ENCODE results near the gene TMCC3. TPM values are rescaled to one million over a fixed set of nuclear protein-coding genes. Genes with fewer than 3 reads are reported as not detected.

TMCC3 gene
- total and polyA plus RNA-seq, 11 donors = 0.69 to 8.2 (median 2.9) TPM

DNA sequence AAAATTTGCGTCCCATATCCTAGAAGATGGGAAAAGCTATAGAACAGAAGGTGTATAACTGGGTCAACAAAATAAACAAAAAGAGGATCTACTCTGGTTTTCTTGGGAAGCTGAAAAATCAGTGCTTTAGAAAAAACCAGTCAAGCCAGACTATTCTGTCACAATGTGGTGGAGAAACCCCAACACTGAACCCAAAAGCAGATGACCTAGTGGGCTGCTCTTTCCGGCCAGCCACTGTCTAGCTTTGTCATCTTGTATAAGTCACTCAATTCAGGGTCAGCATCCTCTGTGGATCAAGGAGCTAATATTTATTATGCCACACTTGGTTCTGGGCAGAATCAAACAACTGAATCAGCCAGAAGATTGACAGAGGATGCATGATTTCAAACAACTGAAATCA, 26.6 kb upstream of the TMCC3 start:
- Histone ChIP-seq H3K4me1 (peaks cover 0 to 54% (median 7%) of the 10 kb centered on the region in 12 donors), H3K27ac (peak overlapping the region in 2 of 12 donors; percentile 54 to 91), H3K27me3 (no peaks in the 10 kb centered on the region), H3K4me3 (no peak overlapping the region), H3K9me3 (no peaks in the 10 kb centered on the region), H3K36me3 (no peaks in the 10 kb centered on the region)
- DNase-seq = no peak
- WGBS, 4 donors = 92 to 100% (median 96%) methylated on average over 2 of the region's 2 CpGs
- intact Hi-C loops (cut with DNase I) = no loop called here
- TF ChIP-seq, protein P1, sequence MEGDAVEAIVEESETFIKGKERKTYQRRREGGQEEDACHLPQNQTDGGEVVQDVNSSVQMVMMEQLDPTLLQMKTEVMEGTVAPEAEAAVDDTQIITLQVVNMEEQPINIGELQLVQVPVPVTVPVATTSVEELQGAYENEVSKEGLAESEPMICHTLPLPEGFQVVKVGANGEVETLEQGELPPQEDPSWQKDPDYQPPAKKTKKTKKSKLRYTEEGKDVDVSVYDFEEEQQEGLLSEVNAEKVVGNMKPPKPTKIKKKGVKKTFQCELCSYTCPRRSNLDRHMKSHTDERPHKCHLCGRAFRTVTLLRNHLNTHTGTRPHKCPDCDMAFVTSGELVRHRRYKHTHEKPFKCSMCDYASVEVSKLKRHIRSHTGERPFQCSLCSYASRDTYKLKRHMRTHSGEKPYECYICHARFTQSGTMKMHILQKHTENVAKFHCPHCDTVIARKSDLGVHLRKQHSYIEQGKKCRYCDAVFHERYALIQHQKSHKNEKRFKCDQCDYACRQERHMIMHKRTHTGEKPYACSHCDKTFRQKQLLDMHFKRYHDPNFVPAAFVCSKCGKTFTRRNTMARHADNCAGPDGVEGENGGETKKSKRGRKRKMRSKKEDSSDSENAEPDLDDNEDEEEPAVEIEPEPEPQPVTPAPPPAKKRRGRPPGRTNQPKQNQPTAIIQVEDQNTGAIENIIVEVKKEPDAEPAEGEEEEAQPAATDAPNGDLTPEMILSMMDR (IDR thresholded peaks at IDR 0.05) = no peak
- TF ChIP-seq POLR2A (IDR thresholded peaks at IDR 0.05) = no peak
- ATAC-seq = no peak

DNA sequence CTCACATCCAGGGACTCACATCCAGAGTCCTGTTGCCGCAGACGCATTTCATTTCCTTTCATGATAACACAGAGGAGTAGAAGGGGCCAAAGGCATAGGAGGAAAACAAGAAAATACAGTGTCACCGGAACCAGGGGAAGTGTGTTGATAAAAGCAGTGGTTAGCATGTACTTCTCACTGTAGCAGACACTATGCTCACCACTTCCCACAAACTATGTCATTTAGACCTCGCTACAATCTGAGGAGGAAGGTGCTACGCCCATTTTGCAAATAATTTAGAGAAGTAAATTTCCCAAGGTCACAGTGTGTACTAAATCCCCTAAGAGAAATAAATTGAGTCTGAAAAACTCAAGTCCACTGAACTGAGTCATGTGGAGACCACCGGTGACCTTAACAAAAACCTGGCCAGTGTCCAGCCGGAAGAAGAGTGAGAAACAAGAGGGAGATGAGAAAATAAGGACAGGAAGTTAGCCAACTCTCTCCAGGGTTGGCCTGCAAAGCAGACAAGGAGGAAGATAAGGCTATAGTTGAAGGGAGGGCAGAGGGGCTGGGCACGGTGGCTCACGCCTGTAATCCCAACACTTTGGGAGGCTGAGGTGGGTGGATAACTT, 25.8 kb upstream of the TMCC3 start:
- H3K4me1 ChIP-seq = peaks cover 0 to 54% (median 7%) of the 10 kb centered on the region in 12 donors
- 62 to 70% (median 67%) methylated on average over 9 of the region's 9 CpGs for WGBS, 4 donors
- no peak overlapping the region for H3K4me3 ChIP-seq
- no peak for TF ChIP-seq POLR2A (IDR thresholded peaks at IDR 0.05)
- TF ChIP-seq, protein P1 (IDR thresholded peaks at IDR 0.05) = no peak
- H3K27ac ChIP-seq = peak overlapping the region in 5 of 12 donors; percentile 17 to 91 (median 54)
- ATAC-seq (peak; percentile 53 to 85 (median 76)), DNase-seq (peak in 4 of 5 donors; percentile 11 to 53 (median 30))
- no peaks in the 10 kb centered on the region for H3K36me3 ChIP-seq
- no peaks in the 10 kb centered on the region for H3K9me3 ChIP-seq
- H3K27me3 ChIP-seq = no peaks in the 10 kb centered on the region
- intact Hi-C loops (cut with DNase I) = no loop called here

DNA sequence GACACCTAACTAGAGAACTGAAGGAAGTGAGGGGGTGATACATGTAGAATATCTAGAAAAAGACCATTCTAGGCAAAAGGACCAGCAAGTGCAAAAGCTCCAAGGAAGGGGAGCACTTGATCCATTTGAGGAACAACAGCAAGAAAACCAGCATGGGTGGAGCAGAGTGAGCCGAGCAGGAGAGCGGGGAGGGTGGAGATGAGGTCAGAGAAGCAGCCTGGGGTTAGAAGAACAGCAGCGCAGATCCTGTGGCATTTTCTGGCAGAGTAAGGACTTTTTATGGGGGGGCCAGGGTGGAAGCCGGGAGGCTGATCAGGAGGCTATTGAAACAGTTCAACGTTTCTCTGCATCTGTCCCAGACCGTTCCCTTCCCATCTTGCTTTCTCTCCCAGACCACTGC, 24.5 kb upstream of the TMCC3 start:
- Histone ChIP-seq H3K4me1 (peaks cover 0 to 54% (median 7%) of the 10 kb centered on the region in 12 donors), H3K27ac (peak overlapping the region in 1 of 12 donors; percentile 91), H3K27me3 (no peaks in the 10 kb centered on the region), H3K36me3 (no peaks in the 10 kb centered on the region), H3K4me3 (no peak overlapping the region), H3K9me3 (no peaks in the 10 kb centered on the region)
- DNase-seq (peak; percentile 26 to 67 (median 49)), ATAC-seq (peak; percentile 48 to 82 (median 70))
- no peak for TF ChIP-seq POLR2A (IDR thresholded peaks at IDR 0.05)
- TF ChIP-seq, protein P1 (IDR thresholded peaks at IDR 0.05) = no peak
- WGBS, 4 donors = 39 to 52% (median 46%) methylated on average over 6 of the region's 6 CpGs
- intact Hi-C loops (cut with DNase I) = no loop called here

DNA sequence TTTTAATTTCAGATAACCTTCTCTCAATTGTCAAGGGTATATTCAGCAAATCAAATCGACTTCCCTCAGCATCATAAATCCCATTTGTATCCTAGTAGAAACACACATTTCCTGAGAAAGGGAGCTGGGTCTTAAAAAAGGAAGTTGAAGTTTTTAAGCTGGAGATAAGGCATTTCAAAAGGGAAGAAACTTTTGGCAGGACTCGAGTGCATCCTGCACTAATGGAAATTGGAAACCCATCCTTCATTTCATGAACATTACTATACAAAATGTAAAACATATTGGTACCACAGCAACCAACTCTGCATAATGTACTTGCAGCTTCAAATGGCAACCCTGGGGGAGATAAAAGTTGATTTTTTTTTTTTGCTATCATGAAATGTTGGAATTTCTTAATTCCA, 23.7 kb upstream of the TMCC3 start:
- intact Hi-C loops (cut with DNase I) = no loop called here
- Histone ChIP-seq H3K4me1 (peaks cover 0 to 54% (median 7%) of the 10 kb centered on the region in 12 donors), H3K27me3 (no peaks in the 10 kb centered on the region), H3K9me3 (no peaks in the 10 kb centered on the region), H3K36me3 (no peaks in the 10 kb centered on the region), H3K27ac (peak overlapping the region in 2 of 12 donors; percentile 6 to 34), H3K4me3 (no peak overlapping the region)
- ATAC-seq (peak in 1 of 4 donors; percentile 11), DNase-seq (no peak)
- TF ChIP-seq, protein P1 (IDR thresholded peaks at IDR 0.05) = no peak
- no peak for TF ChIP-seq POLR2A (IDR thresholded peaks at IDR 0.05)
- 34 to 38% (median 37%) methylated on average over 2 of the region's 2 CpGs for WGBS, 4 donors
